ENCODE results near the gene CGB7. TPM values are rescaled to one million over a fixed set of nuclear protein-coding genes. Genes with fewer than 3 reads are reported as not detected.

The CGB7 gene
- total and polyA plus RNA-seq, 2 donors (not counting 3 experiments of a cell fraction or from before 2014, with no cell fraction given), result 0.41 to 0.42 TPM

GRCh38 chr19:49061000-49061399, 3.5 kb upstream of the CGB7 start:
- intact Hi-C loops (cut with micrococcal nuclease) (no loop called here), dilution Hi-C loops (cut with MboI; ENCODE audit: extremely low pct_ligation_motif_present, low sequenced_read_pairs) (no loop called here)
- ChIA-PET CTCF (interaction anchor here (0.9 to 1.7 kb wide), 3 partner anchors 42 to 138 kb away, joined by 3 to 4 read pairs (median 3); no protein-coding TSS in a partner anchor), POLR2A (no interaction called here)
- no peak for DNase-seq (ENCODE audit: low read depth, low spot score)
- no peak for TF ChIP-seq MYC (IDR thresholded peaks at IDR 0.05; ENCODE audit: low read depth, low read length)
- no peak for TF ChIP-seq FOS (IDR thresholded peaks at IDR 0.05; ENCODE audit: borderline replicate concordance, insufficient read depth, low read length)
- no peak for TF ChIP-seq GATA2 (IDR thresholded peaks at IDR 0.05; ENCODE audit: insufficient read depth, insufficient read length, low read depth, low read length)
- TF ChIP-seq POLR2A (IDR thresholded peaks at IDR 0.05; ENCODE audit: low read depth, low read length), result no peak
- Histone ChIP-seq H3K4me2 (ENCODE audit: insufficient read depth, low read length) (no peak overlapping the region), H3K36me3 (ENCODE audit: control insufficient read depth in 2 of 2, extremely low read depth in 1 of 2, insufficient read depth in 2 of 2, low read length in 2 of 2) (no peaks in the 10 kb centered on the region), H3K9me1 (replicated peaks; ENCODE audit: control insufficient read depth, extremely low read depth, insufficient read depth, low read length) (no peaks in the 10 kb centered on the region), H3K27me3 (ENCODE audit: control insufficient read depth in 2 of 2, insufficient read depth in 2 of 2, low read length in 2 of 2) (peaks cover 16% of the 10 kb centered on the region in 2 experiments), H3K9me3 (replicated peaks; ENCODE audit: control insufficient read depth, insufficient read depth, low read length) (no peaks in the 10 kb centered on the region), H3K4me1 (ENCODE audit: control insufficient read depth, extremely low read depth, insufficient read depth, low read length) (peaks cover 11% of the 10 kb centered on the region), H2AFZ (ENCODE audit: low read depth, low read length) (no peak overlapping the region), H3K4me3 (replicated peaks in 1 of 3; ENCODE audit: insufficient read depth in 1 of 3, low read depth in 1 of 3, low read length in 3 of 3) (no peak overlapping the region), H3K27ac (ENCODE audit: insufficient read depth, low read depth, low read length) (no peak overlapping the region), H3K79me2 (ENCODE audit: control insufficient read depth, insufficient read depth, low read length) (no peaks in the 10 kb centered on the region), H4K20me1 (replicated peaks; ENCODE audit: control insufficient read depth, extremely low read depth, insufficient read depth, low read length) (no peaks in the 10 kb centered on the region), H3K9ac (replicated peaks; ENCODE audit: extremely low read depth, insufficient read depth, low read length) (no peak overlapping the region)
- BruUV-seq (replicated peaks), result no TSS peak
- FAIRE-seq, result no peak

DNA sequence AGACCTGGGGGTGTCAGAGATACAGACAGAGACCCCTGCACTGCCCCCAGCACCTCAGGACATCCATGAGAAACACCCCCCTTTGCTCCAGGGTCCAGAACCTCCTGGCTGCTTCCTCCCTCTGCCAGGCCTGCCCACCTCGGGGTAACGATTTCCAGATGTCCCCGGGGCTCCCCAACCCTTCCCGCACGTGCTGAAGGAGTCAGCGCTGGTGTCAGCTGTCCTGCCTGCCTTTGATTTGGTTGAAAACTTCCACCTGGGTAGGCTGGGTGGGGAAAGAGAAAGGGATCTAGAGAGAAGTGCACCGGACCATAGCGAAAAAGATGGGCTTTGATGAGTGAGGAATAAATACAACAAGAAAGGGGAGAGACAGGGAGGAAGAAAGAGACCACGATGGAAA, 1.5 kb upstream of the CGB7 start:
- FAIRE-seq, result no peak
- ChIA-PET CTCF (interaction anchor here (1.0 to 1.3 kb wide), 3 partner anchors 9 to 59 kb away, joined by 3 to 4 read pairs (median 3); no protein-coding TSS in a partner anchor), POLR2A (no interaction called here)
- H3K4me2 ChIP-seq (ENCODE audit: insufficient read depth, low read length), result no peak overlapping the region
- H3K36me3 ChIP-seq (ENCODE audit: control insufficient read depth in 2 of 2, extremely low read depth in 1 of 2, insufficient read depth in 2 of 2, low read length in 2 of 2), result no peaks in the 10 kb centered on the region
- no peaks in the 10 kb centered on the region for H4K20me1 ChIP-seq (replicated peaks; ENCODE audit: control insufficient read depth, extremely low read depth, insufficient read depth, low read length)
- intact Hi-C loops (cut with micrococcal nuclease) (no loop called here), dilution Hi-C loops (cut with MboI; ENCODE audit: extremely low pct_ligation_motif_present, low sequenced_read_pairs) (no loop called here)
- H3K4me3 ChIP-seq (replicated peaks in 1 of 3; ENCODE audit: insufficient read depth in 1 of 3, low read depth in 1 of 3, low read length in 3 of 3), result no peak overlapping the region
- peaks cover 11% of the 10 kb centered on the region for H3K4me1 ChIP-seq (ENCODE audit: control insufficient read depth, extremely low read depth, insufficient read depth, low read length)
- TF ChIP-seq GATA2 (IDR thresholded peaks at IDR 0.05; ENCODE audit: insufficient read depth, insufficient read length, low read depth, low read length), result no peak
- TF ChIP-seq POLR2AphosphoS5 (IDR thresholded peaks at IDR 0.05; ENCODE audit: insufficient read depth, low read depth, low read length), result no peak
- no peak for TF ChIP-seq CTCF (IDR thresholded peaks at IDR 0.05; ENCODE audit: extremely low read depth in 1 of 2, insufficient read depth in 1 of 2, low read depth in 1 of 2, low read length in 2 of 2)
- TF ChIP-seq MYC (IDR thresholded peaks at IDR 0.05; ENCODE audit: low read depth, low read length), result no peak
- no peak for TF ChIP-seq POLR2A (IDR thresholded peaks at IDR 0.05; ENCODE audit: low read depth, low read length)
- H2AFZ ChIP-seq (ENCODE audit: low read depth, low read length), result no peak overlapping the region
- no peaks in the 10 kb centered on the region for H3K9me3 ChIP-seq (replicated peaks; ENCODE audit: control insufficient read depth, insufficient read depth, low read length)
- no peak overlapping the region for H3K9ac ChIP-seq (replicated peaks; ENCODE audit: extremely low read depth, insufficient read depth, low read length)
- no TSS peak for BruUV-seq (replicated peaks)
- H3K79me2 ChIP-seq (ENCODE audit: control insufficient read depth, insufficient read depth, low read length), result no peaks in the 10 kb centered on the region
- no peak overlapping the region for H3K27ac ChIP-seq (ENCODE audit: insufficient read depth, low read depth, low read length)
- peaks cover 3 to 5% of the 10 kb centered on the region in 2 experiments for H3K27me3 ChIP-seq (ENCODE audit: control insufficient read depth in 2 of 2, insufficient read depth in 2 of 2, low read length in 2 of 2)
- H3K9me1 ChIP-seq (replicated peaks; ENCODE audit: control insufficient read depth, extremely low read depth, insufficient read depth, low read length), result no peaks in the 10 kb centered on the region
- no peak for DNase-seq (ENCODE audit: low read depth, low spot score)

All from endothelial cell of umbilical vein (primary cell).